Fibroblast of the conjunctiva (primary cell): ENCODE data around the gene PLCH1.

Experiments
- DNase-seq: peaks from one replicate; pipeline ENCODE4 v3.0.0-alpha.2; 2010; ENCODE audit warnings: low read depth

PLCH1 gene

DNA sequence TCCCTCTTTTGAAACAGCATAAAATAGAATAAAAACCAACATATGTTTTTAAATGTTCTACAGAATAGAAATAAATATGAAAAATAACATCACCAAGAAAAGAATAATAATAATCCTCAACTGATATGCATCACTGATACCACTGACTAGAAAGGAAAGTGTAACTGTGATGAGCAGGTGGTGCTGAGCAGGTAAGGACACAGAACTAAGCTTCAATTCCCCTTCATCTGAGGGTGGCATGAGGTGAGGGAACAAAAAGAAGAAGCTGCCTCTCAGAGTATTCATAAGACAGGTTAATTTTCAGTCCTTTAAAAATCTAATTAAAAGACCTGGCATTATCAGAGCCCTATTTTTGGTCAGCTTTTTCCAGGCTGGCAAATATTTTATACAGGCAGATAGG lies 216.3 kb downstream of the PLCH1 start:
- no peak for DNase-seq

DNA sequence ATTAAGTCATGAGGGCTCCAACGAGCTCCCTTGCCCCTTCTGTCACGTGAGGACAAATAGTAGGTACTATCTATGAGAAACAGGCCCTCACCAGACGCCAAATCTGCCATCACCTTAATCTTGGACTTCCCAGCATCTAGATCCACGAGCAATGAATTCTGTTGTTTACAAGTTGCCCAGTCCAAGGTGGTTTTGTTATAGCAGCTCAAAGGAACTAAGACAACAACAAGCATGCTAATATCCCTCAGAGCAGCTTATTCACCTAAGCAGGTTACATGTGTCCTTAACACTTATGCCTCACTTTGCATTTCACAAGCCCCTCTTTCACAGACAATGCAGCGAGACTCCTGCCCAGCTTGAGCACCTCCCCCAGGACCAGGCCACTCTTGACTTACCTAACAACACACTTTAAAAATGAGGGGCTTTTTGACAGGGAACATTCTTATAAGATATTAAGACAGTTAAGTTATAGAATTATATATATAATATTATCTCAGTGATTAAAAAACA lies 219.5 kb downstream of the PLCH1 start:
- no peak for DNase-seq

DNA sequence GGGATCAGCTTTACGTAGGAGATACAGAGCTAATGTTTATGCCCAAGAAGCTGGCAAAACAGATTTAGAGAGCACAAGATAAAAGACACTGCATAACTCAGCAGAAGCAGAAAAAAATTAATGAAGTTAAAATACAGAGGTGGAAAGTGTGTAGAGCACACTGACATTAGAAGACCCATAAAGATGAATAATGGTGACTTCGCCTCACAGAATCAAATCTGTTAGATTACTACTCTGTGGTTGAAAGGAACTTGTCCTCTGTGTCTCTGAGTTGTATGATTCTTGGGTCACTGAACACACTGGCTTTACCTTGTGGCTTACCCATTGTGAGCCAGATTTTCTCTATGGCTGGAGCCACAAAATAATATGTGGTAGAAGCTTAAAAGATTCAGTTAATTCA lies 224.4 kb downstream of the PLCH1 start:
- DNase-seq: no peak

DNA sequence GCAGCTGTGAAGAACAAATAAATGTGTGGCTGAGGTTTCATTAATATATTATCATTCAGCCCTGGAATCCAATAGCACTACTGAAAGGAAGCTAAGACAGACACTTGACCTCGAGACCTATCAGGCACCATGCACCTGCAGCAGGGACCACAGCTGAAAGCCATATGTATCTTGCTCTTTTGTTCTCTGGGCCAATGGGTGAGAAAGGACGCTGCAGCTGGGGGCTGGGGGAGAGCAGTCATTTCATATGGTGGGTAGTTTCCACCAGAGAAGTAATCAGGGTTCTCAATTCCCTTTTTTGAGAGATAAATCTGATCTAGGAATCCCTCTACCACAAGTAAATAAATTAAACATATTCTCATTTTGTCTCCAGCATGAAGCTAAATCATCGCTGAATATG lies 225.8 kb downstream of the PLCH1 start:
- no peak for DNase-seq

DNA sequence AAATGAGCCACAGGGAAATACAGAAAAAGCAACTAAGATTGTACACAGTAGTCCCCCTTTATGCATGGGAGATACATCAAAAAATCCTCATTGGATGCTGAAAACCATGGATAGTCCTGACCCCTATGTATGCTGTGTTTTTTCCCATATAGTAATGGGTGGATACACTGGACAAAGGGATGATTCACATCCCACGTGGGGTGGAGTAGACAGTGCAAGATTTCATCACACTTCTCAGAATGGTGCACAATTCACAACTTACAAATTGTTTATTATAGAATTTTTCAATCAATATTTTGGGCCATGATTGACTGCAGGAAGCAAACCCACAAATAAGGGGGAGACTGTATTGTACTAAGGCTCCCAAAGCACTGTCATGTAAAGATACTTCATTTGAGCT lies 227.0 kb downstream of the PLCH1 start:
- no peak for DNase-seq

DNA sequence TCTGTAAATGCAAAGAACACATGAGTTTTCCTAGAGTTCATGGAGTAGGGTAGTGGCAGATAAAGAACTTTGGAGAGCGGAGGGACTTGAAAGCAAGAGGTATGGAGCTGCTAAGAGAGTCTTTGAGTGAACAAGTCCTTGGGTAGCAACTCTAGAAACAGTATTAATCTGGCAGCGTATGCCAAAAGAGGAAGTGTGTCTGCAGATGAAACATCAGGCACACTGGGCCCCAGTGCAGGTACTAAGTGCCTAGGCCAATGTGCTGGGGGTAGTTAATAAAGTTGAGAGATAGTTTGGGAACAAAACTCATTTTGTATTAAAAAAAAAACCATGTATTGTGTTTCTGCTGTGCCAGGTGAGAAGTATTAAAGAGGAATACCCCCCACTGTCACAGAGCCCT lies 228.4 kb downstream of the PLCH1 start:
- DNase-seq: no peak

DNA sequence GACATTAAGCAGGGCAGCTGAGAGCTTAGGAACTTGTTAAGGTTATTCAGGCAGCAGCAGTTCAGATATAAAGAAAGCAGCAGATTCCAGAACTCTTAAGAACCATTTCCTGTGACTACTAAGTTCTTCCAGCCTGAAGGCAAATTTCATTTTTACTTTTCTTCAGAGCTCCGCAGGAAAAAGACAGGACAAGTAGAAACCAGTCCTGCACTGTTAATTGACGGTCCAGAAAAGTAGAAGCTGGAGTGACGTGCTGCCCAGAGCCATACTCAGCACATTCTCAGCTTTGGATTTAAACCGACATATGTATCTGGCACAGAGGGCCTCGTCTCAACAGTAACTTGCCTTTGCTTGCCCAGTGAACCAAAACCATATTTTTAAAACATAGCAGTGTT lies 232.0 kb downstream of the PLCH1 start:
- DNase-seq: no peak

DNA sequence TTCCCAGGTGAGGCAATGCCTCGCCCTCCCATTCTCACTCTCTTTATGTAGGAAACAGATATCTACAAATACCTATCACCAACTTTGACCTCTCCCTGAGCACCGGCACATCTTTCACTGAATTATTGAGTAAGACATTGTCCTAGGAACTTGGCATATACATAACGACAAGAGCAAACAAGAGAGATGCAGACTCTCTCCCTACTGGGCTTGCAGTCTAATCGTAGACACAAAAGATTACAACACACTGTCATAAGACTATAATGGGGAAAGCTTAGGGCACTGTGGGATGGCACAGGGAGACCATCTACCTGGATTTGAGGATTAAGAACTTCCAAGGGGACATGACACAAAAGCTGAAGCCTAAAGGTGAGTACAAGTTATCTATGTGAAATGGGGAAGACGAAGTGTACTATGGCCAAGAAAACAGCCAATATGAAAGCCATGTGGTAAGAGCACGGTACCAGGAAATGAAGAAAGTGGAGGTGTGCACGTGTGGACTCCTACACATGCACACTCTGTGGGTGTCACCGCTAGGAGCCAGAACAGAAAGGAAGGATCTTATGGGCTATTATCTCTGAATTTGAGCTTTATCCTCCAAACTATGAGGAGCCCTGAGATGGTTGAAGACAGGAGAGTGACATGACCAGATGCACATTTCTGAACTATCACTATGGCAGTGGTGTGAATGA lies 232.6 kb downstream of the PLCH1 start:
- no peak for DNase-seq

DNA sequence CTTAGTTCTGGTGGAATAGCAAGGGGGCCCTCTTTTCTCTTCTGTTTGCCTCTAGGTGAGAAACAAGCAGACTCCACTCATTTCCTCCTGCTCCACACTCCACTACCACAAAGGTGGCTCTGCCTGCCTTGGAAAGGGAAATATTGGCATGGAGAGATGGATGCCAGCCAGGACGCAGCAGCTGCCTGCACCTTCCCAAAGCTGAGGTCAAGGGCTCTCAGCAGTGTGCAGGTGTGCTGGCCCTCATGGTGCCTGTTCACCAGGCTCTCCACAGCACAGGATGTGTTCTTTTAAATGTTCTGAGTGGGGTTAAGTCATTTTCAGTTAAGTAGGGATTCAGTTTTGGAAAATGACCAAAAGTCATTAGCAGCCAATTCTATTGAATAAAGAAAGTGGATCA lies 240.2 kb downstream of the PLCH1 start:
- no peak for DNase-seq

DNA sequence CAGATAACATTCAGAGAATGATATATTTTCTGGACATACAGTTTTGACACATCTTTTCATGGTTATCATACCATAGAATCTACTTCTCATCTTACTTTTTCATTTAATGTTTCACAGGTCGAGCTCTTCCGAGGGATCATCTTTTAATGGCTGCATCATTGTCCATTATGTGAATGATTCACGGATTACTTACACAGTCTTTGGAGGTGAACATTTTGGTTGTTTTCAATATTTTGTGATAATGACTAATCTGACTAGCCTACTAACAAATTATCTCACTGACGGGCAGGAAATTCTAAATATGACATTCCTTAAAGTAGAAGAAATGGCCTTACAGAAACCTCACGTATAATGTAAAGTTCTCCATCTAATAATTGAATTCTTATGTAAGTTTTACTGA lies 242.2 kb downstream of the PLCH1 start:
- DNase-seq: no peak

DNA sequence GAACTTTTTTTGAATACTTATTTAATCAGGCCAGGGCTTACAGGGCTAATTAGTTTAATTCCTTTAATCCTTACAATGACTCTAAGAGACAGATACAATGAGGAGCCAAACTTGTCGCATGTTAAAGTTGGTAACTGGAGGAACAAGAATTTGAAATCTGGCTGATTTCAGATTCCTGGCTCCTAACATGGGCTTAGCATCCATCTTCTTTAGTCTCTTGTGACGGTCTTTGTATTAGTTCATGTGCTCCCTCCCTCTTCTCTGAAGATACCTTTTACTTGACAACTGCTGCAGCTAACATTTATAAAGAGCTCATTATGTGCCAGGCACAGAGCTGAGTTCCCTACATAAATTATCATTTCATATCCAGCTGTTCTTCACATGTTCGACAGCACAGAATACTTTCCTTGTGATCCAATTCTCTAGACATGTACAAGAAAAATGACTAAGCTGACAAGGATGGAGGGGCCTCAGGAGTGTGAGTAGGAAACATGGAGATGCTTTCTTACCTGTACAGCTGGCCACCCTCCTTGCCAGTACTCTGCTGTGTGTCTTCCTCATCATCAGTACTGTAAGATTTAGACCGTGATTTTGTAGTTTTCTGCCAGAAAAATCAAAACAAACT lies 244.6 kb downstream of the PLCH1 start:
- DNase-seq: no peak

DNA sequence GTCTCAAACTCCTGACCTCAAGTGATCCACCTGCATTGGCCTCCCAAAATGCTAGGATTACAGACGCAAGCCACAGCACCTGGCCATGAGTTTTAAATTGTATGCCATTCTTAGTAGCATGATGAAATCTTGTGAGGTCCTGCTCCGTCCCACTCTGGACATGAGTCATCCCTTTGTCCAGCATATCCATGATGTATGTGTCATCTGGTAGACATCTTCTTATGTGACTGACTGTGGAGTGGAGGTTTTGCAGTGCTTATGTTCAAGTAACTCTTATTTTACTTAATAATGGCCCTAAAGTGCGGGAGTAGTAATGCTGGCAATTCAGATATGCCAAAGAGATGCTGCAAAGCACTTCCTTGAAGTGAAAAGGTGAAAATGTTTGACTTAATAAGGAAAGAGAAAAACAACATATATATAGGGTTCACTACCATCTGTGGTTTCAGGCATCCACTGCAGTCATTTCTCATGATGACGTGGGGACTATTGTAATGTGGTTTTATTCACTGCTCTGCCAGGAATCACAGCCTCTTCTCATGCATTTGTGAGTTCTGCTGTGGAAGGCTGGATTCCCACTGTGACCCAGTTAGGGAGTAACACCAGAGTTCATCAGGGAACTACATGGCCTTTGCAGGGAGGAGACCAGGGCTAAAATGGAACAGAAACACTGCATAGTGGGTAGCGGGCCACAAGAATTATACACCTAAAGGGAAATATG lies 246.8 kb downstream of the PLCH1 start:
- DNase-seq: peak; percentile 72

DNA sequence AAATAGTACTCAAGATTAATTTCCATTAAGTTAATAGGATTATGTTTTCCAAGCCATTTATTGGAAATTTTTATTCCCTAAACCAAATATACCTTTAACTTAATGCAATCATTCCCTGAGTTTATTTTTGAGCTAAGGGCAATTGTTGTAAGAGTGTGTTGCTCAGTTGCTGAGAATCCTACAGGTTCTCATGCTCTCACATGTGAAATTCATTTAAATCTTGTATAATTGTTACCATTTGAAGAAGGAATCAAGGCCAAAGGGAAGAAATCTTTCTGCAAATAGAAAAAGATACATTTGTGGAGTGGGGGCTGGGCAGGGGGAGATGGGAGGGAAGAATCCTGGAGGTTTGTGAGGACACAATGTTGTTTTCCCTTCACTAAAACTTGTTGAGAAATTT lies 248.7 kb downstream of the PLCH1 start:
- no peak for DNase-seq

DNA sequence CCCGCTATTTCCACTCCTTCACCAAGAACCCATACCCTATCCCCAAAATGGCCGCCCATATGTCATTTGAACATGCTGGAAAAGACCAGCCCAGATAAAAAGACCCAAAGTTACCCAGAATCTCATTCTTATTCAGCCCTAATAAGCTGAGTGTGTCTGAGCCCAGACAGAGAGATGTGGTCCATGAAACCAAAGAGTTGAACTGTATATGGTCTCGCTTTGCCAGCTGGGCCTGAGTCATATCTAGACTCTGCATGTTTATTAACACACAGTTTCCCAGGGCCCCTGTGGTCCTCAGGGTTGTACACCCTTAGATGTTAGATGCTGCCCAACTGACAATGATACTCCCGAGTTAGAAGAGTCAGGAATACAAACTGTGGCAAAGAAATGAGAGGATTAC lies 249.5 kb downstream of the PLCH1 start:
- DNase-seq: no peak

DNA sequence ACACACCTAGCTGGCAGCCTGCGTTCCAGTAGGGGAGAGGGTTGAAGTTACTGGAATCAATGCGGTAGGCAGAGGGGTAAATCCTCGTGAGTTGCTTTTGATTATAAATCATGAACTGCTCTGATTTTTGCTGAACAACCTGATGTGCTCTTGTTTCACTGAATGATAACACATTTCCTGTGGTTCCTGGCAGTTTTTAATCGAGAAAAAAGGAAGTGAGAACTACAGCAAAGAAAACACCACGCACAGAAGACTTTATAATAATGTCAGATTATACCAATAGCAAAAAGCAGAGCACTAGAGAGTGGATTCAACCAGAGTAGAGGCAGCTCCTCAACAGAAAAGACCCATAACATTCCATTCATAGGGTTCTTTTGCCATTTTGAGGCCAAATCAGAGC lies 250.5 kb downstream of the PLCH1 start:
- no peak for DNase-seq

DNA sequence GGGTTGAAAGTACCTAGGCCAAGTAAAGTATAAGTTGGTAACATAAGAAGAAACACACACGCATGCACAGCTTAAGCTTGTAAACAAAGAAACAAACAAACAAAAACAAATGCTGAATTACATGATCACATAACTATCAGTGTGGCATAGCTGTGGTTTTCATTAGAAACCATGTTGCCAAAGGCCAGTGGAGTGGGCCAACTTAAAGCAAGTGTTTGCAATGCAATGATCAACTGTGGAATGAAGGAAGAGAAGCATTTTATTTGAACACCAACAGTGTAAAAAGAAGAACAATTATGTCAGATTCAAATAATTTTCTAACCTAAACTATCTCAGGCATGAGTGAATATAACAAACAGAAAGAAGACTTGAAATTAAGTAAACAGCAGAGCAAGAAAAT lies 252.0 kb downstream of the PLCH1 start:
- DNase-seq: no peak

DNA sequence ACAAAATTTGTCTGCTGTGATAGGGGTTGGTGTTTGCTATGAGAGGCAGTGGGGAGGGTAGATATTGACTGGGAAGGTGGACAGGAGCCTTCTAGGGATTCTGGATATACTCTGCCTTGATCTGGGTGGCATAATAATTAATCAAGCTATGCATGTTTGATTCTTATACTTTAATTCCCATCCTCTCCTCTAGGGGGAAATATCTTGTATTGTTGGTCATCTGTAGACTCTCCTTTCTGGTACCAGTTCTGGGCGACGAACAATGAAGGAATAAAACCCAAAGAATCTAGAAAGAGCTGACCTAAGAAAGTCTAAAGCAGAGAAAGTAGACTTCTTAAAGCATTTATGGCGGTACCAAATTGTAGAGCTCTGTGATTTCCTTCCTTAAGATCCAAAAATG lies 253.2 kb downstream of the PLCH1 start:
- no peak for DNase-seq

DNA sequence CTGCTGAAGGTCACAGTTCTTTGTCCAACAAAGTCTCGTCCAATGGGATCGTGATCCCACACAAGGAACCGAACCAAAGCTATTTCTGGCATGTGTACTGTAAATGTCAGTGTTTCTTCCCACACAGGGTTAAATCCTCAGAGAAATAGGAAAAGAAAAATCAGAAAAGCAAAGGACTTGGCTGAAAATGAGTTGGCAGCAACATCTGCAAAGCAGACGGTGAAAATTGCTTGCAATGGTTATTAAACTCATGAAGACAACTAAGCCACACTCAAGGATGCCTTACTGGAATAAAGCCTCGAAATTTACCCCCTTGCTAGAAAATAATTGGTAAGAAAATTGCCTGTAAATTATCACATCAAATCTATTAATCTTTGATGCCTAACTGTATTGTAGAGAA lies 256.2 kb downstream of the PLCH1 start:
- DNase-seq: no peak

DNA sequence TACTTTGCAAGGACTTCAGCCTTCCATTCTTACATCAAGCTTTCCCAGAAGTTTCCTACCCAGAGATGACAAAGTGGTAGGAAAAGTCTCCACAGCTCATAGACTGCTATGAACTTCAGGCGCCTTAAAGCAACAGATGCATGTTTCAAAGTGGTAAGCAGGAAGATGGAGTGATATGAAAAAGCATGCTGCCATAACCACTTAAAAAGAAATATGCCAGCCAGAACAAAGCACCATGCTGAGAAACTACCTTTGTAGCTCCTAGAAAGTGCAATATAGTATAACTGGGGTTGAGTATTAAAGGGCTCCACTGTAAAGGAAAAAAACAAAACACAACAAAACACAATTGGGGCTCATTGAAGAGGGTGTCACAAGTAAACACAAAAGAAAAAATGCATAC lies 259.0 kb downstream of the PLCH1 start:
- DNase-seq: no peak

DNA sequence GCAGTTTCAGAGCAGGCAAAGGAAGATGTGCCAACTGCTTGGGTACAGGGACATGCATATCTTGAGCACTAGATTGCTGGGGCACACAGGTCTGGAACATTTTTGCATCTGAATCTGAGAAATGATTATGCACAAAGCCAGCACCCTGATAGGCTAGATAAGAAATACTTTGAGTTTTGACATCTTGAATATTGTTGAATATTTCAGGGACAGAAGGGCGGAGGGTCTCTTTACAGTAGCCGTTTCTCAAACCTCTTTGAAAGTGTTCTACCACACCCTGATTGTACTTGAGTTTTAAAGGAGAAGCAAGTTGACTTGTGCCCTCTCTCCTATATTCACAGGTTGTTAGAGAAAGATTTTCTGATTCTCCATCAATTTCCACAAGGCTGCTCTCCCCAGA lies 263.3 kb downstream of the PLCH1 start:
- no peak for DNase-seq

DNA sequence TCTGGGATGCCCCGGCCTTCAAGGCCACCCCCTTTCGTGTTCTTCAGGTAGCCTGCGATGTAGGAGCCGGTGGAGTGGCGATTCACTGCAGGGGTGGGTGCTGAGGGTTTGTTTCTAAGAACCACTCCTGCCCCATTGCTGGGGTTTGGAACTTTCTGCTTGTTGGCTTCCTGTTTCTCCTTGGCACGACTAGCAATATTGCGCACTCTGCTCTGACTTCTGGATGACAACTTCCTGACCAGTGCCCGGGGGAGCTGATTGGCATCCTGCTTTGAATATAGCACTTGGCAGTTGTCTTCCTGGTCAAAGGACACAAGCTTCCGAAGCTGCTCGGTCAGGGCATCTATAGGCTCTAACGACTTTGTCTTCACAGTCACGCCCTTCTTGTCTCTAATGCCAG lies 263.8 kb downstream of the PLCH1 start:
- DNase-seq: no peak

DNA sequence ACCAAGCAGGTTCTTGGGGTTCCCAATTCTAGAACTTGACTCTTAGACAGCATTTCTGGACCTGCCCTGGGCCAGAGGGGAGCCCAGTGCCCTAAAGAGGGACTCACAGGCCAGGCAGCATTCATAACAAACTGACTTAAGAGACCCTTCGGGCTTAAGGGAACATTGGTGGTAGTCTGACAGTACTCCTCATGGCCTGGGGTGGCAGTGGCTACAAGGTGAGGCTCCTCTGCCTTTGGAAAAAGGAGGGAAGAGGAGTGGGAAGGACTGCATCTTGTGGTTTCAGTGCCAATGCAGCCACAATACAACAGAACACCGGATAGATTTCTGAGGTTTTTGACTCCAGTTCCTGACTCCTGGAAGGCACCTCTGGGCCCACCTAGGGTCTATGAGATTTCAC lies 279.2 kb downstream of the PLCH1 start:
- no peak for DNase-seq

DNA sequence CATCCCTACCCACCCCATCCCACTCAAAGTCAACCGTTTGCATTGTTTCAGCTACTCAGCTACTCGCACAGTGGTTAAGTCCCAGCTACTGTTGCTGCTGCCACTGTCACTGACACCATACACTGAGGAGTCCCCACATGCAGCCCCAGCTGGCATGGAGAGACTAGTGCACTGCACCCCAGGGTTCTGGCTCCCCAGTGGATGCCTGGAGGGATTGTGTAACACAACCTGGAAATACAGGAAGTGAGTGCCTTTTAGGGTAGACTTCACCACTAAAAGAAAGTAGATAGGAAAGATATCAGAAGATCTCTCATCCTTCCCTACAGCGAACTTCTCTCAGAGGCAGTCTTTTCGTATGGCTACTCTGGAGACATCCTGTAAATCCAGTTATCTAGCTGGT lies 282.2 kb downstream of the PLCH1 start:
- no peak for DNase-seq

DNA sequence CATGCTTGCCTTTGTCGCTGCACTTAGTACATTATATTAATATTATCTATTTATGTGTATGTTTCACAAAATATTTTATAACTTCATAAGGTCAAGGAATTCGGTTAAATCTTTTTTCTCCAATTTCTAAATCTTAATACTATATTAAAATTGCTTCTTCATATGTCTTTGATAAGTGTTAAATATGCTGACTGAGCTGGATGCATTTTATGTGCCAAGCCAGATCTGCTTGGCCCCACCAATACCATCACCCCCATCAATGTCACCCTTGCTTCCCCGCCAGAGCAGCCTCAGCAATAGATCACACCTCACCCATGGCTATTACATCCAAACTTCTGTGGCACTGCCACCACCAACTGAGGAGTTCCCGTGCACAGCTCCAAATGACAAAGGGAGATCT lies 287.3 kb downstream of the PLCH1 start:
- no peak for DNase-seq
